Esophagus squamous epithelium (tissue), 5 donors: Measurements from ENCODE around the gene SPEM3. TPM values are rescaled to one million over a fixed set of nuclear protein-coding genes. Genes with fewer than 3 reads are reported as not detected.

Source experiments
- DNase-seq: peaks from one replicate; lab custom pipeline; 2025; lab: John Stamatoyannopoulos, UW
- H3K27ac ChIP-seq, 4 donors: fragments of 200-600 bp; sonication (generic); one replicate each; pipeline ENCODE4 v1.5.1; 2016 to 2019; ENCODE audit warnings: mild to moderate bottlenecking in 1 of 4
- H3K27me3 ChIP-seq, 4 donors: fragments of 200-600 bp; sonication (generic); 1 replicate in 3 of 4; 2 replicates in 1 of 4; pipeline versions ENCODE4 v1.5.1 to v1.6.0; 2017 to 2021; ENCODE audit warnings: antibody characterized with exemption in 1 of 4
- H3K36me3 ChIP-seq, 3 donors: fragments of 200-600 bp; sonication (generic); one replicate each; pipeline ENCODE4 v1.5.1; 2016 to 2019
- H3K4me1 ChIP-seq, 3 donors: fragments of 200-600 bp; sonication (generic); one replicate each; pipeline ENCODE4 v1.5.1; 2017 to 2019
- H3K4me3 ChIP-seq, 4 donors: fragments of 200-600 bp; sonication (generic); 1 replicate in 3 of 4; 2 replicates in 1 of 4; pipeline ENCODE4 v1.5.1; 2016 to 2019; ENCODE audit warnings: mild to moderate bottlenecking in 2 of 4, moderate library complexity in 1 of 4
- H3K9me3 ChIP-seq, 3 donors: fragments of 200-600 bp; sonication (generic); one replicate each; pipeline ENCODE4 v1.5.1; 2016 to 2019
- POLR2A ChIP-seq, 4 donors: fragments of 450-650 bp; IDR thresholded peaks; one replicate each; pipeline ENCODE4 v1.6.1; 2017; ENCODE audit warnings: antibody characterized with exemption in 4 of 4, mild to moderate bottlenecking in 4 of 4, moderate library complexity in 3 of 4
- WGBS, 2 donors: methylation state at CpG; one replicate each; pipeline ENCODE4 v1.1.5; 2018; 5-methylcytosine and 5-hydroxymethylcytosine counted together
- intact Hi-C: fragments of 100-400 bp; cut with DNase I; formaldehyde crosslinking; loops from one replicate; pipeline ENCODE4 v1.15.0; 2022
- total RNA-seq, 4 donors: library from RNA; depleted of rRNA; stranded (reverse); fragments of >200 nt; gene quantifications; one replicate each; pipeline ENCODE4 v1.1.0, GENCODE V29; 2016
- TF ChIP-seq, protein P1 (sequence below), 6 experiments: fragments of 450-650 bp in 4 of 6; fragments of 200-600 bp in 2 of 6; sonication (generic) in 2 of 6; IDR thresholded peaks; one replicate each; pipeline ENCODE4 v1.5.1; 2016 to 2019; ENCODE audit warnings: antibody characterized with exemption in 6 of 6, mild to moderate bottlenecking in 4 of 6, moderate library complexity in 4 of 6
- donor health status: DM: yes; HTN: yes; CAD: no.

SPEM3 gene
- total RNA-seq, 4 donors from 2014 or later = not detected

- no peak for TF ChIP-seq POLR2A (IDR thresholded peaks at IDR 0.05)
- TF ChIP-seq, protein P1, sequence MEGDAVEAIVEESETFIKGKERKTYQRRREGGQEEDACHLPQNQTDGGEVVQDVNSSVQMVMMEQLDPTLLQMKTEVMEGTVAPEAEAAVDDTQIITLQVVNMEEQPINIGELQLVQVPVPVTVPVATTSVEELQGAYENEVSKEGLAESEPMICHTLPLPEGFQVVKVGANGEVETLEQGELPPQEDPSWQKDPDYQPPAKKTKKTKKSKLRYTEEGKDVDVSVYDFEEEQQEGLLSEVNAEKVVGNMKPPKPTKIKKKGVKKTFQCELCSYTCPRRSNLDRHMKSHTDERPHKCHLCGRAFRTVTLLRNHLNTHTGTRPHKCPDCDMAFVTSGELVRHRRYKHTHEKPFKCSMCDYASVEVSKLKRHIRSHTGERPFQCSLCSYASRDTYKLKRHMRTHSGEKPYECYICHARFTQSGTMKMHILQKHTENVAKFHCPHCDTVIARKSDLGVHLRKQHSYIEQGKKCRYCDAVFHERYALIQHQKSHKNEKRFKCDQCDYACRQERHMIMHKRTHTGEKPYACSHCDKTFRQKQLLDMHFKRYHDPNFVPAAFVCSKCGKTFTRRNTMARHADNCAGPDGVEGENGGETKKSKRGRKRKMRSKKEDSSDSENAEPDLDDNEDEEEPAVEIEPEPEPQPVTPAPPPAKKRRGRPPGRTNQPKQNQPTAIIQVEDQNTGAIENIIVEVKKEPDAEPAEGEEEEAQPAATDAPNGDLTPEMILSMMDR (IDR thresholded peaks at IDR 0.05) = peak in 2 of 6 experiments; percentile 4 to 6
- no peaks in the 10 kb centered on the region for H3K36me3 ChIP-seq
- H3K9me3 ChIP-seq = no peaks in the 10 kb centered on the region
- DNase-seq = no peak
- WGBS, 2 donors = 6 to 9% methylated on average over 9 to 12 of the region's 51 CpGs
- peaks cover 26 to 55% (median 35%) of the 10 kb centered on the region in 3 donors for H3K4me1 ChIP-seq
- intact Hi-C loops = loop anchor here (5.0 kb wide), 1 partner anchor 32 kb away; the partner anchor contains the start of gene ZBTB4
- H3K4me3 ChIP-seq = peak within 1 kb of the TSS; percentile 11 to 64 (median 42)
- H3K27ac ChIP-seq = peak within 1 kb of the TSS; percentile 39 to 80 (median 57)
- H3K27me3 ChIP-seq = peaks cover 0 to 61% (median 5%) of the 10 kb centered on the region in 4 donors
Measured at GRCh38 chr17:7444682-7445618, 16.3 kb downstream of the SPEM3 start, which contains the start of gene CHRNB1. CHRNB1 (plus strand) TSS chr17:7445061; CDS start chr17:7445128, 67 bp downstream.

DNA sequence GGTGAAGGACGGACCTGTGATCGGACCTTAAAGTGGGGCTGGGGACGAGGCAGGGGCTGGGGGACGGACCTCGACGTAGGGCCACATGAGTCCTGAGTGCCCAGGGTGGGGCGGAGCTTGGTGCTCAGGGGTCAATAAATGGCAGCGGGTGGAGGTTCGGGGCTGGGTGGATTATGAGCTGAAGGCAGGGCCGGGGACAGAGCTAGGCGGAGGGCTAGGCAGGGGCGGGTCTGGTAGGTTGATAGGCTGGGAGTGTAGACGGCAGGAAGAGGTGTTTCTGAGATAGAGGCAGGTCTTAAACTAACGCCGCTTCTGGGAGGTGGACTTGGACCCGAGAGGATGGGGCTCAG lies 16.9 kb downstream of the SPEM3 start:
- H3K36me3 ChIP-seq = no peaks in the 10 kb centered on the region
- peak overlapping the region; percentile 11 to 64 (median 42) for H3K4me3 ChIP-seq
- peaks cover 0 to 55% (median 3%) of the 10 kb centered on the region in 4 donors for H3K27me3 ChIP-seq
- TF ChIP-seq POLR2A (IDR thresholded peaks at IDR 0.05) = no peak
- TF ChIP-seq, protein P1 (IDR thresholded peaks at IDR 0.05) = no peak
- H3K4me1 ChIP-seq = peaks cover 22 to 55% (median 29%) of the 10 kb centered on the region in 3 donors
- 15 to 22% methylated on average over 16 of the region's 16 CpGs for WGBS, 2 donors
- no peaks in the 10 kb centered on the region for H3K9me3 ChIP-seq
- H3K27ac ChIP-seq = peak overlapping the region in 3 of 4 donors; percentile 38 to 80 (median 67)
- no peak for DNase-seq
- intact Hi-C loops = no loop called here

- peaks cover 0 to 50% (median 3%) of the 10 kb centered on the region in 4 donors for H3K27me3 ChIP-seq
- intact Hi-C loops = no loop called here
- TF ChIP-seq, protein P1 (IDR thresholded peaks at IDR 0.05) = no peak
- TF ChIP-seq POLR2A (IDR thresholded peaks at IDR 0.05) = no peak
- H3K36me3 ChIP-seq = no peaks in the 10 kb centered on the region
- 84 to 92% methylated on average over 7 of the region's 7 CpGs for WGBS, 2 donors
- no peak overlapping the region for H3K27ac ChIP-seq
- H3K4me1 ChIP-seq = peaks cover 22 to 56% (median 28%) of the 10 kb centered on the region in 3 donors
- no peak for DNase-seq
- H3K9me3 ChIP-seq = no peaks in the 10 kb centered on the region
- no peak overlapping the region for H3K4me3 ChIP-seq
Measured at GRCh38 chr17:7448461-7448860, 19.8 kb downstream of the SPEM3 start.

- Histone ChIP-seq H3K9me3 (no peaks in the 10 kb centered on the region), H3K36me3 (peaks cover 5 to 31% (median 10%) of the 10 kb centered on the region in 3 donors), H3K4me3 (no peak overlapping the region), H3K27me3 (no peaks in the 10 kb centered on the region), H3K27ac (no peak overlapping the region), H3K4me1 (peaks cover 7 to 53% (median 10%) of the 10 kb centered on the region in 3 donors)
- no peak for DNase-seq
- TF ChIP-seq, protein P1 (IDR thresholded peaks at IDR 0.05) = no peak
- no peak for TF ChIP-seq POLR2A (IDR thresholded peaks at IDR 0.05)
- WGBS, 2 donors = 60 to 70% methylated on average over 3 of the region's 3 CpGs
- intact Hi-C loops = no loop called here
Measured at GRCh38 chr17:7459961-7460545, 31.4 kb downstream of the SPEM3 start.
